Panc1 (cell line): ENCODE results near the gene AAK1.

Source experiments
- POLR2AphosphoS5 ChIP-seq: IDR thresholded peaks from 2 replicates; pipeline ENCODE4 v1.6.1; 2012; ENCODE audit warnings: mild to moderate bottlenecking, low read depth, low read length, moderate library complexity
- REST ChIP-seq, 2 experiments: IDR thresholded peaks; 2 replicates each; pipeline ENCODE4 v1.6.1; 2011 to 2012; ENCODE audit warnings: low read depth in 2 of 2, control low read depth in 1 of 2, low read length in 1 of 2, mild to moderate bottlenecking in 1 of 2, moderate library complexity in 1 of 2; ENCODE audit not compliant: insufficient read depth in 1 of 2
- SIN3A ChIP-seq: IDR thresholded peaks from 2 replicates; pipeline ENCODE4 v1.6.1; 2012; ENCODE audit warnings: low read depth, mild to moderate bottlenecking, low read length, moderate library complexity, borderline replicate concordance; ENCODE audit not compliant: insufficient read depth
- TCF7L2 ChIP-seq: IDR thresholded peaks from 2 replicates; pipeline ENCODE4 v1.6.1; 2011; ENCODE audit warnings: mild to moderate bottlenecking, low read depth, low read length, inconsistent platforms
- TF ChIP-seq, protein P1 (sequence below): fragments of 450-650 bp; IDR thresholded peaks from 2 replicates; pipeline ENCODE4 v1.5.1; 2017; ENCODE audit warnings: mild to moderate bottlenecking

- TF ChIP-seq, protein P1, sequence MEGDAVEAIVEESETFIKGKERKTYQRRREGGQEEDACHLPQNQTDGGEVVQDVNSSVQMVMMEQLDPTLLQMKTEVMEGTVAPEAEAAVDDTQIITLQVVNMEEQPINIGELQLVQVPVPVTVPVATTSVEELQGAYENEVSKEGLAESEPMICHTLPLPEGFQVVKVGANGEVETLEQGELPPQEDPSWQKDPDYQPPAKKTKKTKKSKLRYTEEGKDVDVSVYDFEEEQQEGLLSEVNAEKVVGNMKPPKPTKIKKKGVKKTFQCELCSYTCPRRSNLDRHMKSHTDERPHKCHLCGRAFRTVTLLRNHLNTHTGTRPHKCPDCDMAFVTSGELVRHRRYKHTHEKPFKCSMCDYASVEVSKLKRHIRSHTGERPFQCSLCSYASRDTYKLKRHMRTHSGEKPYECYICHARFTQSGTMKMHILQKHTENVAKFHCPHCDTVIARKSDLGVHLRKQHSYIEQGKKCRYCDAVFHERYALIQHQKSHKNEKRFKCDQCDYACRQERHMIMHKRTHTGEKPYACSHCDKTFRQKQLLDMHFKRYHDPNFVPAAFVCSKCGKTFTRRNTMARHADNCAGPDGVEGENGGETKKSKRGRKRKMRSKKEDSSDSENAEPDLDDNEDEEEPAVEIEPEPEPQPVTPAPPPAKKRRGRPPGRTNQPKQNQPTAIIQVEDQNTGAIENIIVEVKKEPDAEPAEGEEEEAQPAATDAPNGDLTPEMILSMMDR: no peak
- TF ChIP-seq POLR2AphosphoS5 (no peak), REST (IDR thresholded peaks at IDR 0.05; ENCODE audit: insufficient read depth in 1 of 2, low read depth in 2 of 2, low read length in 1 of 2) (no peak), SIN3A (no peak), TCF7L2 (no peak)
These were observed 25.2 kb downstream of the AAK1 start for GRCh38 chr2:69618362-69618761.
